Purkinje cell (primary cell): Measurements from ENCODE around the gene SLC25A22. TPM values are rescaled to one million over a fixed set of nuclear protein-coding genes. Genes with fewer than 3 reads are reported as not detected.

Experiments used
- polyA plus RNA-seq: library from polyadenylated mRNA; unstranded; fragments of >200 nt; fragmentation: Nextera tagmentation; gene quantifications from 2 replicates; pipeline ENCODE4 v1.2.1, GENCODE V29; 2014

SLC25A22 gene
- 4.6 and 6.6 TPM in 2 replicates for polyA plus RNA-seq

GRCh38 chr11:798093-798713, at the start of gene SLC25A22:
Gene SLC25A22, minus strand, starts transcription at chr11:798281. Its CDS starts 3,275 bp downstream, at chr11:795006.

GRCh38 chr11:842370-843002, 44.4 kb upstream of the SLC25A22 start, which contains the start of the genes POLR2L and TSPAN4:
Gene POLR2L, minus strand, starts transcription at chr11:842529. Its CDS starts 21 bp downstream, at chr11:842508.
Gene TSPAN4, plus strand, starts transcription at chr11:842852. Its CDS starts 7,453 bp downstream, at chr11:850305.

GRCh38 chr11:832529-833113, 34.5 kb upstream of the SLC25A22 start, which contains the start of gene CD151:
Gene CD151, plus strand, starts transcription at chr11:832952. Its CDS starts 3,118 bp downstream, at chr11:836070.

GRCh38 chr11:827897-828192, 29.8 kb upstream of the SLC25A22 start, which contains the start of gene CRACR2B:
Gene CRACR2B, plus strand, starts transcription at chr11:827919. Its CDS starts 689 bp downstream, at chr11:828608.

GRCh38 chr11:818396-819128, 20.5 kb upstream of the SLC25A22 start, which contains the start of gene PNPLA2:
Gene PNPLA2, plus strand, starts transcription at chr11:818914. Its CDS starts 805 bp downstream, at chr11:819719.

GRCh38 chr11:809287-810039, 11.4 kb upstream of the SLC25A22 start, which contains the start of gene RPLP2:
Gene RPLP2, plus strand, starts transcription at chr11:809967. Its CDS starts 268 bp downstream, at chr11:810235.

GRCh38 chr11:789943-790342, 8.1 kb downstream of the SLC25A22 start, which contains the start of gene CEND1:
Gene CEND1, minus strand, starts transcription at chr11:790090. Its CDS starts 1,514 bp downstream, at chr11:788576.

GRCh38 chr11:777288-778255, 20.5 kb downstream of the SLC25A22 start, which contains the start of gene GATD1:
Gene GATD1, minus strand, starts transcription at chr11:777487. Its CDS starts 25 bp downstream, at chr11:777462.

GRCh38 chr11:747158-748006, 50.7 kb downstream of the SLC25A22 start, which contains the start of gene TALDO1:
Gene TALDO1, plus strand, starts transcription at chr11:747464. Its CDS starts 18 bp downstream, at chr11:747482.

Other genes starting within 250 kb of the SLC25A22 start
- not detected in 2 replicates for gene LMNTD2, start 237.5 kb downstream of the SLC25A22 start, polyA plus RNA-seq
- 1.6 and 3.9 TPM in 2 replicates for gene RASSF7, start 237.3 kb downstream of the SLC25A22 start, polyA plus RNA-seq
- 0.19 and 0.35 TPM in 2 replicates for gene PHRF1, start 221.8 kb downstream of the SLC25A22 start, polyA plus RNA-seq
- not detected in 2 replicates for gene IRF7, start 182.3 kb downstream of the SLC25A22 start, polyA plus RNA-seq
- gene CDHR5, start 173.3 kb downstream of the SLC25A22 start, polyA plus RNA-seq = not detected in 2 replicates
- gene SCT, start 171.1 kb downstream of the SLC25A22 start, polyA plus RNA-seq = not detected in 2 replicates
- gene DRD4, start 161.0 kb downstream of the SLC25A22 start, polyA plus RNA-seq = not detected in 2 replicates
- 10.8 and 19.0 TPM in 2 replicates for gene DEAF1, start 103.1 kb downstream of the SLC25A22 start, polyA plus RNA-seq
- gene TMEM80, start 102.5 kb downstream of the SLC25A22 start, polyA plus RNA-seq = 31.2 and 39.5 TPM in 2 replicates
- gene EPS8L2, start 92.0 kb downstream of the SLC25A22 start, polyA plus RNA-seq = 73.8 and 170 TPM in 2 replicates
- gene TALDO1, start 50.8 kb downstream of the SLC25A22 start, polyA plus RNA-seq = 40.4 and 72.7 TPM in 2 replicates
- 1.9 and 5.7 TPM in 2 replicates for gene GATD1, start 20.8 kb downstream of the SLC25A22 start, polyA plus RNA-seq
- gene CEND1, start 8.2 kb downstream of the SLC25A22 start, polyA plus RNA-seq = 14.7 and 20.2 TPM in 2 replicates
- gene PIDD1, start 7.0 kb upstream of the SLC25A22 start, polyA plus RNA-seq = 0.95 and 0.99 TPM in 2 replicates
- 295 and 369 TPM in 2 replicates for gene RPLP2, start 11.7 kb upstream of the SLC25A22 start, polyA plus RNA-seq
- gene PNPLA2, start 20.6 kb upstream of the SLC25A22 start, polyA plus RNA-seq = 0.77 and 3.1 TPM in 2 replicates
- not detected in 2 replicates for gene CRACR2B, start 29.6 kb upstream of the SLC25A22 start, polyA plus RNA-seq
- gene CD151, start 34.7 kb upstream of the SLC25A22 start, polyA plus RNA-seq = 6.6 and 8.6 TPM in 2 replicates
- gene POLR2L, start 44.2 kb upstream of the SLC25A22 start, polyA plus RNA-seq = 181 and 206 TPM in 2 replicates
- gene TSPAN4, start 44.6 kb upstream of the SLC25A22 start, polyA plus RNA-seq = not detected in 2 replicates
- 25.8 and 47.8 TPM in 2 replicates for gene CHID1, start 112.5 kb upstream of the SLC25A22 start, polyA plus RNA-seq
- gene AP2A2, start 127.6 kb upstream of the SLC25A22 start, polyA plus RNA-seq = 32.3 and 35.2 TPM in 2 replicates
- not detected in 2 replicates for gene MUC6, start 238.4 kb upstream of the SLC25A22 start, polyA plus RNA-seq